OCI-LY3 (cell line): ENCODE results near the gene ZCCHC14.

Source experiments
- EZH2phosphoT487 ChIP-seq: fragments of 200-600 bp; shearing (Covaris generic); IDR thresholded peaks from 2 replicates; pipeline ENCODE4 v1.6.1; 2018; ENCODE audit warnings: antibody characterized with exemption, mixed run types, low read depth
- TF ChIP-seq, protein P1 (sequence below): fragments of 200-600, 300-600 bp; sonication (generic); IDR thresholded peaks from 2 replicates; pipeline ENCODE4 v1.5.1; 2014; ENCODE audit warnings: antibody characterized with exemption, low read length, low read depth

DNA sequence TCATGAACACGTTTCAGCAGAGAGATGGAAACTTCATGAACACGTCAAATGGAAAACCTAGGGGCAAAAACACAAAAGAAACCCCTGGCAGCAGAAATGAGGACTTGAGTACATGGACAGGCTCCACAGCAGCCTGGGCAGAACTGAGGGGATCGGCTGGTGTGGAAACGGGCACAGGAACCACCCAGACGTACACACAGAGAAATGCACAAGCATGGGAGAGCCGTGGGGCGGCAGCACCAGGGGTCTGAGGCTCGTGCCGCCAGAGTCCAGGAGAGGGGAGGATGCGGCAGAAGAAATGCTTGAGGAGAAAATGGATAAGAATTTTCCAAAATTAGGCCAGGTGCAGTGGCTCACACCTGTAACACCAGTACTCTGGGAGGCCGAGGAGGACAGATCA lies 70.7 kb downstream of the ZCCHC14 start:
- TF ChIP-seq, protein P1, sequence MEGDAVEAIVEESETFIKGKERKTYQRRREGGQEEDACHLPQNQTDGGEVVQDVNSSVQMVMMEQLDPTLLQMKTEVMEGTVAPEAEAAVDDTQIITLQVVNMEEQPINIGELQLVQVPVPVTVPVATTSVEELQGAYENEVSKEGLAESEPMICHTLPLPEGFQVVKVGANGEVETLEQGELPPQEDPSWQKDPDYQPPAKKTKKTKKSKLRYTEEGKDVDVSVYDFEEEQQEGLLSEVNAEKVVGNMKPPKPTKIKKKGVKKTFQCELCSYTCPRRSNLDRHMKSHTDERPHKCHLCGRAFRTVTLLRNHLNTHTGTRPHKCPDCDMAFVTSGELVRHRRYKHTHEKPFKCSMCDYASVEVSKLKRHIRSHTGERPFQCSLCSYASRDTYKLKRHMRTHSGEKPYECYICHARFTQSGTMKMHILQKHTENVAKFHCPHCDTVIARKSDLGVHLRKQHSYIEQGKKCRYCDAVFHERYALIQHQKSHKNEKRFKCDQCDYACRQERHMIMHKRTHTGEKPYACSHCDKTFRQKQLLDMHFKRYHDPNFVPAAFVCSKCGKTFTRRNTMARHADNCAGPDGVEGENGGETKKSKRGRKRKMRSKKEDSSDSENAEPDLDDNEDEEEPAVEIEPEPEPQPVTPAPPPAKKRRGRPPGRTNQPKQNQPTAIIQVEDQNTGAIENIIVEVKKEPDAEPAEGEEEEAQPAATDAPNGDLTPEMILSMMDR: no peak
- no peak for TF ChIP-seq EZH2phosphoT487
